Endodermal cell (in vitro differentiated cells): Measurements from ENCODE around the gene FSHB. TPM values are rescaled to one million over a fixed set of nuclear protein-coding genes. Genes with fewer than 3 reads are reported as not detected.

ENCODE experiments used
- DNase-seq: peaks from one replicate; pipeline ENCODE4 v3.0.0-alpha.2; 2017
- H3K27ac ChIP-seq: 2 replicates; pipeline ENCODE4 v1.5.1; 2013; ENCODE audit warnings: mild to moderate bottlenecking, low read depth, low read length, moderate library complexity
- H3K27me3 ChIP-seq: 2 replicates; pipeline ENCODE4 v1.6.1; 2013; ENCODE audit warnings: mild to moderate bottlenecking, low read length, moderate library complexity; ENCODE audit not compliant: insufficient read depth, control insufficient read depth, poor library complexity, severe bottlenecking
- H3K36me3 ChIP-seq: 2 replicates; pipeline ENCODE4 v1.7.0; 2013; ENCODE audit warnings: mild to moderate bottlenecking, low read length, moderate library complexity; ENCODE audit not compliant: control insufficient read depth, insufficient read depth
- H3K4me1 ChIP-seq: one replicate; pipeline ENCODE4 v1.7.0; 2013; ENCODE audit warnings: low read length; ENCODE audit not compliant: control insufficient read depth, insufficient read depth
- H3K4me3 ChIP-seq: 2 replicates; pipeline ENCODE4 v1.5.1; 2013; ENCODE audit warnings: mild to moderate bottlenecking, low read length, moderate library complexity
- H3K9ac ChIP-seq: 2 replicates; pipeline ENCODE4 v1.6.1; 2013; ENCODE audit warnings: mild to moderate bottlenecking, low read length, moderate library complexity; ENCODE audit not compliant: poor library complexity, severe bottlenecking; ENCODE audit errors: extremely low read depth
- H3K9me3 ChIP-seq: 2 replicates; pipeline ENCODE4 v1.6.1; 2013; ENCODE audit warnings: mild to moderate bottlenecking, low read length, moderate library complexity; ENCODE audit not compliant: control insufficient read depth
- H3K27ac Mint-ChIP-seq: 2 replicates; pipeline ENCODE4 v1.8.0; 2020; ENCODE audit warnings: mixed read lengths
- H3K27me3 Mint-ChIP-seq: 2 replicates; pipeline ENCODE4 v1.8.0; 2021; ENCODE audit warnings: mild to moderate bottlenecking, mixed read lengths; ENCODE audit not compliant: insufficient read depth
- H3K36me3 Mint-ChIP-seq: 2 replicates; pipeline ENCODE4 v1.8.0; 2020; ENCODE audit warnings: low read depth, mixed read lengths
- H3K4me1 Mint-ChIP-seq: 2 replicates; pipeline ENCODE4 v1.8.0; 2020; ENCODE audit warnings: mixed read lengths
- H3K4me3 Mint-ChIP-seq: 2 replicates; pipeline ENCODE4 v1.8.0; 2020; ENCODE audit warnings: mild to moderate bottlenecking, moderate library complexity, mixed read lengths
- H3K9me3 Mint-ChIP-seq: 2 replicates; pipeline ENCODE4 v1.8.0; 2020; ENCODE audit warnings: mild to moderate bottlenecking, mixed read lengths
- CTCF ChIP-seq: fragments of 200-600 bp; sonication (generic); conservative IDR thresholded peaks from 2 replicates; pipeline ENCODE4 v1.5.0; 2021; ENCODE audit warnings: antibody characterized with exemption, mild to moderate bottlenecking
- WGBS, 2 experiments: methylation state at CpG; one replicate each; pipeline versions ENCODE4 v1.1.5 to v1.1.7; 2013; ENCODE audit warnings: missing lambda C conversion rate in 2 of 2, mixed read lengths in 1 of 2; ENCODE audit not compliant: insufficient coverage in 1 of 2, insufficient read length in 1 of 2; 5-methylcytosine and 5-hydroxymethylcytosine counted together
- total RNA-seq, 2 donors: library from RNA; stranded (reverse); fragmentation: NEBNext Ultra II Directional in 1 of 2; extraction: Animal tissue kit (Norgen Biotek cat#: 25700) in 1 of 2; gene quantifications; 2 replicates in 1 of 2; 3 replicates in 1 of 2; pipeline ENCODE4 v1.2.1, GENCODE V29; 2021

The FSHB gene
- total RNA-seq, 2 donors from 2014 or later = not detected

GRCh38 chr11:30228323-30228884 is 2.4 kb upstream of the FSHB start:
- Mint-ChIP-seq H3K36me3 (no peaks in the 10 kb centered on the region), H3K9me3 (peaks cover 17% of the 10 kb centered on the region), H3K4me3 (no peak overlapping the region), H3K27me3 (peaks cover 45% of the 10 kb centered on the region), H3K27ac (no peak overlapping the region), H3K4me1 (no peaks in the 10 kb centered on the region)
- Histone ChIP-seq H3K9me3 (peaks cover 9% of the 10 kb centered on the region), H3K36me3 (no peaks in the 10 kb centered on the region), H3K27ac (no peak overlapping the region), H3K9ac (no peak overlapping the region), H3K4me3 (no peak overlapping the region), H3K27me3 (peaks cover 45% of the 10 kb centered on the region), H3K4me1 (no peaks in the 10 kb centered on the region)
- no peak for TF ChIP-seq CTCF
- no peak for DNase-seq
- whole genome bisulfite sequencing, 2 experiments = 83 to 89% methylated on average over 1 to 5 of the region's 5 CpGs

GRCh38 chr11:30239025-30239424 is 8.2 kb downstream of the FSHB start:
- Mint-ChIP-seq H3K27ac (no peak overlapping the region), H3K4me1 (peaks cover 6% of the 10 kb centered on the region), H3K36me3 (no peaks in the 10 kb centered on the region), H3K9me3 (no peaks in the 10 kb centered on the region), H3K4me3 (no peak overlapping the region), H3K27me3 (peaks cover 92% of the 10 kb centered on the region)
- TF ChIP-seq CTCF = no peak
- 97 to 100% methylated on average over 1 to 2 of the region's 2 CpGs for WGBS, 2 experiments
- H3K9ac ChIP-seq = no peak overlapping the region
- H3K4me3 ChIP-seq = no peak overlapping the region
- DNase-seq = no peak
- H3K27me3 ChIP-seq = peaks cover 99% of the 10 kb centered on the region
- H3K27ac ChIP-seq = no peak overlapping the region
- no peaks in the 10 kb centered on the region for H3K4me1 ChIP-seq
- no peaks in the 10 kb centered on the region for H3K36me3 ChIP-seq
- H3K9me3 ChIP-seq = no peaks in the 10 kb centered on the region

GRCh38 chr11:30244265-30244664 is 13.5 kb downstream of the FSHB start:
- no peak overlapping the region for H3K27ac Mint-ChIP-seq
- Histone ChIP-seq H3K36me3 (no peaks in the 10 kb centered on the region), H3K9me3 (no peaks in the 10 kb centered on the region), H3K4me1 (no peaks in the 10 kb centered on the region), H3K27me3 (peaks cover 94% of the 10 kb centered on the region), H3K4me3 (no peak overlapping the region), H3K27ac (no peak overlapping the region), H3K9ac (no peak overlapping the region)
- peaks cover 84% of the 10 kb centered on the region for H3K27me3 Mint-ChIP-seq
- H3K4me1 Mint-ChIP-seq = peaks cover 6% of the 10 kb centered on the region
- H3K9me3 Mint-ChIP-seq = no peaks in the 10 kb centered on the region
- 56% methylated on average over 1 of the region's 1 CpG; no CpG with 5 or more reads in 1 of the 2 experiments for WGBS, 2 experiments
- H3K4me3 Mint-ChIP-seq = no peak overlapping the region
- H3K36me3 Mint-ChIP-seq = no peaks in the 10 kb centered on the region
- no peak for TF ChIP-seq CTCF
- DNase-seq = no peak
